ENCODE results near the gene NELL1. TPM values are rescaled to one million over a fixed set of nuclear protein-coding genes. Genes with fewer than 3 reads are reported as not detected.

Gene NELL1
- total RNA-seq, 1 experiment from 2014 or later = 0.22 TPM

- Histone ChIP-seq H4K5ac (ENCODE audit: insufficient read length, low read depth, low read length) (no peak overlapping the region), H2BK5ac (ENCODE audit: insufficient read length, low read length) (no peak overlapping the region), H2BK120ac (ENCODE audit: low read depth, low read length, poor library complexity, severe bottlenecking) (no peak overlapping the region), H3K9me3 (ENCODE audit: control insufficient read depth, low read depth, low read length) (no peaks in the 10 kb centered on the region), H3K79me2 (ENCODE audit: insufficient read depth, low read length) (no peaks in the 10 kb centered on the region), H2BK20ac (ENCODE audit: low read depth, low read length, poor library complexity, severe bottlenecking) (no peak overlapping the region), H3K56ac (ENCODE audit: insufficient read length, low read depth, low read length) (no peak overlapping the region), H2BK12ac (ENCODE audit: insufficient read length, low read depth, low read length) (no peak overlapping the region), H3K4me2 (ENCODE audit: insufficient read depth, insufficient read length, low read length) (no peak overlapping the region), H3K4me1 (ENCODE audit: insufficient read depth, low read length) (peaks cover 2% of the 10 kb centered on the region; the same call in 1 of the 2 replicates), H4K20me1 (ENCODE audit: control insufficient read depth, insufficient read depth, insufficient read length) (no peaks in the 10 kb centered on the region), H3K9ac (ENCODE audit: extremely low read depth, insufficient read length, low read length) (no peak overlapping the region), H3K18ac (ENCODE audit: insufficient read length, low read depth, low read length) (no peak overlapping the region), H3T11ph (ENCODE audit: low read length) (no peak overlapping the region), H3K27me3 (ENCODE audit: insufficient read depth, low read length) (no peaks in the 10 kb centered on the region), H3K23ac (ENCODE audit: insufficient read length, low read depth, low read length) (no peak overlapping the region), H2AK5ac (ENCODE audit: insufficient read length, low read length) (no peak overlapping the region), H3K23me2 (ENCODE audit: insufficient read length, low read depth, low read length, poor library complexity, severe bottlenecking) (no peaks in the 10 kb centered on the region), H3K27ac (ENCODE audit: insufficient read length, low read depth, low read length) (no peak overlapping the region), H3K79me1 (ENCODE audit: insufficient read depth, low read depth, low read length, poor library complexity, severe bottlenecking) (no peaks in the 10 kb centered on the region), H3K14ac (ENCODE audit: insufficient read depth, low read length) (no peak overlapping the region), H2BK15ac (ENCODE audit: low read depth, low read length) (no peak overlapping the region), H4K8ac (replicated peaks; ENCODE audit: insufficient read length, low read depth, low read length) (no peak overlapping the region), H3K4ac (ENCODE audit: low read depth, low read length) (no peak overlapping the region), H2AFZ (ENCODE audit: low read length) (no peak overlapping the region), H4K91ac (ENCODE audit: insufficient read length, low read depth, low read length) (no peak overlapping the region)
- no peaks in the 10 kb centered on the region for H3K9me3 Mint-ChIP-seq
- H3K27ac Mint-ChIP-seq = no peak overlapping the region
- H3K36me3 Mint-ChIP-seq (ENCODE audit: insufficient read depth in 1 of 3, low read depth in 3 of 3) = no peaks in the 10 kb centered on the region
- H3K4me3 Mint-ChIP-seq = no peak overlapping the region
- TF ChIP-seq CTCF (conservative IDR thresholded peaks at IDR 0.05) = no peak
- DNase-seq = no peak
- H3K27me3 Mint-ChIP-seq (ENCODE audit: low read depth) = no peaks in the 10 kb centered on the region
- peaks cover 40 to 45% of the 10 kb centered on the region in 2 experiments for H3K4me1 Mint-ChIP-seq
Measured at GRCh38 chr11:20917306-20917705, 247.9 kb downstream of the NELL1 start.

Data from H9 (cell line).